HG02642 (cell line): ENCODE results near the gene MARK4.
"Not testable (repeated sequence)": the region's sequence is repeated elsewhere in the genome, so short reads cannot be mapped to it uniquely, and the experiment has no call there.

ENCODE experiments used
- ATAC-seq: cut with Tn5 transposase; IDR thresholded peaks from one replicate; pipeline ENCODE4 v1.9.1; 2021; ENCODE audit warnings: mild to moderate bottlenecking; ENCODE audit not compliant: unreplicated experiment, poor library complexity

The MARK4 gene

DNA sequence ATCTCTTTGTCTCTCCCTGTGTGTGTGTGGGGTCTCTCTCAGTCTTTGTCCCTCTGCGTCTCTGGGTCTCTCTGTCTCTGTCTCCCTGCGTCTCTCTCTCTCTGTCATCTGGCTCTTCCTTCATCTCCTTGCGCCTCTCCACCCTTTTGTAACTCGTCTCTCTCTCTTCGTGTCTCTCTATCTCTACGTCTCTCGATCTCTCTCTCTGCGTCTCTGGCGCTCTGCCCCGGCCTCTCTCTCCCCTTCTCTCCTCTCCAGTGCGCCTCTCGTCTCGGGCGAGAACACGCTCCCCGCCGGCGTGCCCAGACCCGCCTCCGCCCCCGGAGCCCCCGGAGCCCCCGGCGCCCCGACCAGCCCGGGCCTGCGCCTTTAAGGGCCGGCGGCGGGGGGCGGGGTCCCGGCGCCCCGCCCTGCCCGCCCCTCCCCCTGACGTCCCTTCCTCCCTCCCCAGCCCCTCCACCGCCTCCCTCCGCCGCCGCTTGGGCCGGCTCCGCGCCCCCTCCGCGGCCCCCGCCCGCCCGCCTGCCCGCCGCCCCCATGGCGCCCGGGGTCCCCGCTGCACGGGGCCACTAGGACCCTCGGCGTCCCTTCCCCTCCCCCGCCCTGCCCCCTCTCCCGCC, at the start of gene MARK4:
MARK4 (plus strand) TSS at position 440 of the 620 bp plus-strand sequence. CDS start 318 bp downstream, outside the sequence.
- ATAC-seq: no peak

GRCh38 chr19:45202637-45203036, 48.4 kb upstream of the MARK4 start:
- ATAC-seq: no peak

DNA sequence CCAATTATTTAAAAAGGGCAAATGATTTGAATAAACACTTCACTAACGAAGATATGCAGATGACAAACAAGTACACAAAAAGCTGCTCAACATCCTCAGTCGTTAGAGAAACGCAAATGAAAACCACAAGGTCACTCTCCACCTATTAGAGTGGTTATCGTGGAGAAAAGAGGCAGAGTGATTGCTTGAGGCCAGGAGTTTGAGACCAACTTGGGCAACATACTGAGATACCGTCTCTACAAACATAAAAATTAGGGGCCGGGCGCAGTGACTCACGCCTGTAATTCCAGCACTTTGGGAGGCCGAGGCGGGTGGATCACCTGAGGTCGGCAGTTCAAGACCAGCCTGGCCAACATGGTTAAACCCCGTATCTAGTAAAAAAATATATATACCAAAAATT, 45.3 kb upstream of the MARK4 start:
- no peak for ATAC-seq

GRCh38 chr19:45206328-45206727, 44.7 kb upstream of the MARK4 start:
- no peak for ATAC-seq

- ATAC-seq: no peak
Measured at GRCh38 chr19:45211751-45212381, 39.2 kb upstream of the MARK4 start.

- ATAC-seq: no peak
Measured at GRCh38 chr19:45213031-45213430, 38.0 kb upstream of the MARK4 start.

GRCh38 chr19:45215391-45216191, 35.5 kb upstream of the MARK4 start:
- ATAC-seq: no peak

GRCh38 chr19:45216667-45217066, 34.4 kb upstream of the MARK4 start:
- no peak for ATAC-seq

DNA sequence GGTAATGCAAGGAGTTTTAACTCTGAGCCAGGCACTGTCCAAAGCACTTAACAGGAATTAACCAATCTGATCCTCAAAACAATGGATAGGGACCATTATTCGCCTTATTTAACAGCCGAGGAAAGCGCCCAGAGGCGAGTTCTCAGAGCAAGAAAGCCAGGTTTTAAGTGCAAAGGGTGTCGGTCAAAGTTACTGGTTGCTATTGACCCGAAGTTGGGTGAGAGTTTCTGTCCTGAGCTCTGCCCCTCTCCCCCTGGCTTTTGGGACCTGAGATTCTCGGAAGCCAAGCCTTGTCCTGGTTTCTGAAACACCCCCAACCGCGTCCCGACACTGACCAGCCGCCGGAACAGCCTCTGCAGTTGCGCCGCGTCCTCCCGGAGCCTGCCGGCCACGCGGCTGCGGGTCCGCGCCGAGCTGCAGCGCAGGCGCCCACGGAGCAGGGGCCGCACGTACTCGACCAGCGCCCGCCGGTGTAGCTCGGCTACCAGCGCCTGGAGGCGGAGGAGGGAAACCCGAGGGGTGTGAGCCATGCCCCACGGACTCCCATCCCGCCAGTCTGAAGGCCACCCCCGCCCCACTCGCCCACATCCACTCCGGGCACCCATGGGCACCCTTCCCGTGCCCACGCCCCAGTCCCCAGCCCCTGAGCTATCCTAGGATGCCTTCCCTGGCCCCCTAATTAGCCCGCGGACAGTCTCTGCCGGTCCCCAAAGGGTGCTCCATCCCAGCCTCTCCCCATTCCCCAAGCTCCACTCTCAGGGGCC, 33.7 kb upstream of the MARK4 start:
- no peak for ATAC-seq

GRCh38 chr19:45217957-45218334, 33.1 kb upstream of the MARK4 start:
- ATAC-seq: no peak

- ATAC-seq: no peak
Measured at GRCh38 chr19:45218426-45218825, 32.6 kb upstream of the MARK4 start.

- no peak for ATAC-seq
Measured at GRCh38 chr19:45218911-45219743, 31.9 kb upstream of the MARK4 start.

DNA sequence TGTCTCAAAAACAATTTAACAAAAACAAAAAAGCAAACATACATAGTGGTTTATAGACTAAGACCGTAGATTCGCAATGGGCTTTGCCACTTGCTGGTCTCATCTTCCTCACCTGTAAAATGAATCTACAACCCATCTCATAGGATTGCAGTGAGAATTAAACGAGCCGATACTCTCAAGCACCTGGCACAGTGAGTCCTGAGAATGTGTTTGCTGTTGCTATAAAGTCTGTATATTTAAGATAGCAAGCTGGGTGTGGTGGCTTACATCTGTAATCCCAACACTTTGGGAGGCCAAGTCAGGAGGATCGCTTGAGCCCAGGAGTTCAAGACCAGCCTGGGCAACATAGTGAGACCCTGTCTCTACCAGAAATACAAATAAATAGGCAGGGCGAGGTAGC, 28.3 kb upstream of the MARK4 start:
- ATAC-seq: no peak

GRCh38 chr19:45223879-45224278, 27.2 kb upstream of the MARK4 start:
- no peak for ATAC-seq

DNA sequence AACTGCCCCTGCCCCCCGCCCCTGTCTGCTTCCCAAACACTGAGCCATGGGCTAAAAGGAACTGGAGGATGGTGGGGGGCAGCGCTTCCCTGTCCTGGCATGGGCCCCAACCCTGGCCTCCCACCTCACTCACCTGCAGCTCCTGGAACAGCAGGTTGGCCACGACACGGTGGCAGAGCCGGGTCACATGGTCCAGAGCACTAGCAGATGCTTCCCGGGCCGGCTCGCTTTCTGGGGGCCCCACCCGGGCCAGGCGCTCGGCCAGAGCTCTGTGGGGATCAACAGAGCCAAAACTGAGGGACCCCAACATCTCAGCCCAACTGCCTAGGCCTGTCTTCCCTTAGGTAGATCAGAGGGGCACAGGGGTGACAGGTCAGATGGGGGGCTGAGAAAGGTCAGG, 26.4 kb upstream of the MARK4 start:
- no peak for ATAC-seq

DNA sequence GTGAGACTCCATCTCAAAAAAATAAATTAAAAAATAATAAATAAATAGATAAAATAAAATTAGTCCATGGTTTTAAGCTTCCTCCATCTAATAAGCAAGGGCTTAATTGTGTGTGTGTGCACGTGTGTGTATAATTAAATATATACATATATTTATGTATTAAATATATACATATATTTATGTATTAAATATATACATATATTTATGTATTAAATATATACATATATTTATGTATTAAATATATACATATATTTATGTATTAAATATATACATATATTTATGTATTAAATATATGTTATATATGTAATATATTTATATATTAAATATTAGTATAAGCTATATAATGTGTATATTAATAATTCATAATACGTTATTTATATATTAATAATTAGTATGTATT, 22.0 kb upstream of the MARK4 start:
- ATAC-seq: not testable (repeated sequence)

DNA sequence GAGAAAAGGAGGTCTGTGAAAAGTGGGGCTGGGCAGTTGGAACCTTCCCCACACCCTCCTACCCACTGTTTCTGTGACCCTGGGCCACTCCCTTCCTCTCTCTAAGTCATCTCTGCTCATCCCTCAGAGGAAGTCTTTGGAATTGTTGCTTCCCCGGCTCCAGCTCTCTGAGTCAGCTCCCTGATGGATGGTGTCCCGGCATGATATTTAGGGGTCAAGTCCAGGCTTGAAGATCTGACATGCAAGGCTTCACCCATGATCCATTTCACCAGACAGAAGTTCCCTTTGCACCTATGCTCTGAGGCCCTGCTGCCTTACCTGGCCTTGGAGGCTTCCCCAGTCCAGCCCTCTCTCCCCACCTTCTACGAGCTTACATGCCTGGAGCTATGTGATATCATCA, 19.2 kb upstream of the MARK4 start:
- no peak for ATAC-seq

DNA sequence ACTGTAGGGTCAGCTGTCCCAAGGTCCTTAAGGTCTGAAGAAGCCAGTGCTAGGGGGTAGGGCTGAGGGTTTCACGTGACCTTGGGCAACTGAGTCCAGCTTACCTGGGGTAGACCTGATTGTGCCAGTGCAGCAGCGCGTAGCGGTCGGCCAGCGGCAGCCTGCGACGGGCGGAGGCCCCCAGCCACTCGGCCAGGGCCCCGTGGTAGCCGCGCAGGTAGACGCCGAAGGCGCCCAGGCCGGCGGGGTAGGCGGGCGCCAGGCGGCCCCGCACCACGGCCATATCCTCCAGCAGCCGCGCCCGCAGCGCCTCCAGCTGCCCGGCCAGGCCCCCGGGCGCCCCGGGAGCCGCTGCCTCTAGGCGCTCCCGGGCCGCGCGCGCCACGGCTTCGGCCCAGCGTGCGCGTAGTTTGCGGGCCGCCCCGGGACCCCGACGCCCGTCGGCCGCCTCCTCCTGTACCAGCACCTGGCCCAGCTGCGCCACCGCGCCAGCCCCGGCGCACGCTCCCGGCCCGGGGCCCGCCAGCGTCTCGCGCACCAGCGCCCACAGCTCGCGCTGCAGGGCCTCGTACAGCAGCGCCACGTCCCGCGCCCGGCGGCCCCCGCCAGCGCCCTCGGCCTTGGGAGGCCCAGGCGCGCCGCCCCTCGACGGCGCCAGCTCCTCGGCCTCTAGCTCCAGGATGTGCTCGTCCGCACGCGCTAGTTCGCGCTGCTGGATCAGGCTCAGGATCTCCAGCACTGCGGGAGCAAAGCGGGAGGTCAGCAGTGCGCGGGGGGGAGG, 16.8 kb upstream of the MARK4 start:
- ATAC-seq: no peak

GRCh38 chr19:45235485-45235884, 15.6 kb upstream of the MARK4 start:
- ATAC-seq: no peak
